HEK293 (cell line): ENCODE results near the gene EIF1.

Experiments used
- CTCF ChIA-PET: fragments of 350-600 bp; formaldehyde crosslinking; extraction: SDS; loops from one replicate; lab custom pipeline; 2021; ENCODE audit warnings: antibody characterized with exemption; lab: Yijun Ruan, JAX
- POLR2A ChIA-PET: fragments of 300-600 bp; formaldehyde crosslinking; extraction: SDS; loops from one replicate; lab custom pipeline; 2020; ENCODE audit warnings: antibody characterized with exemption, inconsistent platforms; lab: Yijun Ruan, JAX
- H3K27ac ChIP-seq: fragments of 200-500 bp; sonication (Bioruptor generic); 2 replicates; pipeline ENCODE4 v1.5.1; 2014; ENCODE audit warnings: low read depth, low read length, control low read depth, inconsistent platforms; ENCODE audit errors: extremely low read depth
- H3K36me3 ChIP-seq, 2 experiments: fragments of 200-500 bp in 1 of 2; sonication (Bioruptor generic) in 1 of 2; 1 replicate in 1 of 2; 2 replicates in 1 of 2; pipeline ENCODE4 v1.5.1; 2014 to 2017; ENCODE audit warnings: inconsistent platforms in 2 of 2, low read length in 2 of 2; ENCODE audit not compliant: control insufficient read depth in 2 of 2, insufficient read depth in 1 of 2
- H3K4me1 ChIP-seq: fragments of 200-500 bp; sonication (Bioruptor generic); 2 replicates; pipeline ENCODE4 v1.5.1; 2014; ENCODE audit warnings: mild to moderate bottlenecking, low read length, inconsistent platforms; ENCODE audit not compliant: control insufficient read depth, insufficient read depth
- H3K4me3 ChIP-seq: 2 replicates; pipeline ENCODE4 v1.5.1; 2011; ENCODE audit warnings: low read depth, mild to moderate bottlenecking, control low read depth, low read length, moderate library complexity
- H3K9me3 ChIP-seq: fragments of 200-500 bp; sonication (Bioruptor generic); 2 replicates; pipeline ENCODE4 v1.5.1; 2014; ENCODE audit warnings: low read depth, low read length, inconsistent platforms; ENCODE audit not compliant: control insufficient read depth, insufficient read depth
- EGR2 ChIP-seq: fragments of 450-650 bp; formaldehyde crosslinking; IDR thresholded peaks from 2 replicates; pipeline ENCODE4 v1.5.1; 2016; ENCODE audit warnings: low read depth, missing biosample characterization, missing genetic modification characterization
- IKZF3 ChIP-seq: fragments of 450-650 bp; IDR thresholded peaks from 2 replicates; pipeline ENCODE4 v1.5.0; 2018; ENCODE audit warnings: missing biosample characterization, mild to moderate bottlenecking, missing genetic modification characterization, moderate library complexity
- KLF1 ChIP-seq: fragments of 450-650 bp; formaldehyde crosslinking; IDR thresholded peaks from 2 replicates; pipeline ENCODE4 v1.5.1; 2016; ENCODE audit warnings: missing biosample characterization, missing genetic modification characterization
- MZF1 ChIP-seq: fragments of 450-650 bp; formaldehyde crosslinking; IDR thresholded peaks from 2 replicates; pipeline ENCODE4 v1.5.1; 2017; ENCODE audit warnings: missing biosample characterization, missing genetic modification characterization, borderline replicate concordance
- SALL2 ChIP-seq: fragments of 450-650 bp; formaldehyde crosslinking; IDR thresholded peaks from 2 replicates; pipeline ENCODE4 v1.5.0; 2017; ENCODE audit warnings: missing biosample characterization, mild to moderate bottlenecking, missing genetic modification characterization, borderline replicate concordance
- SCRT2 ChIP-seq: fragments of 450-650 bp; formaldehyde crosslinking; IDR thresholded peaks from 2 replicates; pipeline ENCODE4 v1.5.1; 2016; ENCODE audit warnings: missing biosample characterization, missing genetic modification characterization
- ZBTB7A ChIP-seq: fragments of 450-650 bp; formaldehyde crosslinking; IDR thresholded peaks from 2 replicates; pipeline ENCODE4 v1.5.1; 2016; ENCODE audit warnings: low read depth, missing biosample characterization, missing genetic modification characterization
- ZFHX2 ChIP-seq: fragments of 450-650 bp; formaldehyde crosslinking; conservative IDR thresholded peaks from 2 replicates; pipeline ENCODE4 v1.5.1; 2016; ENCODE audit warnings: missing biosample characterization, missing genetic modification characterization
- ZFP3 ChIP-seq: fragments of 450-650 bp; formaldehyde crosslinking; IDR thresholded peaks from 2 replicates; pipeline ENCODE4 v1.5.1; 2016; ENCODE audit warnings: low read depth, missing biosample characterization, missing genetic modification characterization
- ZFP37 ChIP-seq: fragments of 450-650 bp; formaldehyde crosslinking; IDR thresholded peaks from 2 replicates; pipeline ENCODE4 v1.5.1; 2016; ENCODE audit warnings: missing biosample characterization, missing genetic modification characterization
- ZIC2 ChIP-seq: fragments of 450-650 bp; formaldehyde crosslinking; IDR thresholded peaks from 2 replicates; pipeline ENCODE4 v1.5.1; 2016; ENCODE audit warnings: missing biosample characterization, missing genetic modification characterization
- ZNF112 ChIP-seq: fragments of 450-650 bp; formaldehyde crosslinking; IDR thresholded peaks from 2 replicates; pipeline ENCODE4 v1.5.0; 2017; ENCODE audit warnings: missing biosample characterization, missing genetic modification characterization
- ZNF133 ChIP-seq: fragments of 450-650 bp; formaldehyde crosslinking; IDR thresholded peaks from 2 replicates; pipeline ENCODE4 v1.5.1; 2016; ENCODE audit warnings: missing biosample characterization, missing genetic modification characterization
- ZNF146 ChIP-seq: fragments of 450-650 bp; formaldehyde crosslinking; IDR thresholded peaks from 2 replicates; pipeline ENCODE4 v1.5.1; 2016; ENCODE audit warnings: missing biosample characterization, missing genetic modification characterization
- ZNF211 ChIP-seq: fragments of 450-650 bp; formaldehyde crosslinking; IDR thresholded peaks from 2 replicates; pipeline ENCODE4 v1.5.1; 2016; ENCODE audit warnings: low read depth, missing biosample characterization, missing genetic modification characterization
- ZNF266 ChIP-seq: fragments of 450-650 bp; formaldehyde crosslinking; IDR thresholded peaks from 2 replicates; pipeline ENCODE4 v1.5.1; 2016; ENCODE audit warnings: missing biosample characterization, missing genetic modification characterization, low read depth
- ZNF311 ChIP-seq: fragments of 450-650 bp; formaldehyde crosslinking; IDR thresholded peaks from 2 replicates; pipeline ENCODE4 v1.5.1; 2017; ENCODE audit warnings: missing biosample characterization, missing genetic modification characterization, borderline replicate concordance
- ZNF544 ChIP-seq: fragments of 450-650 bp; formaldehyde crosslinking; IDR thresholded peaks from 2 replicates; pipeline ENCODE4 v1.5.0; 2017; ENCODE audit warnings: missing biosample characterization, missing genetic modification characterization
- ZNF677 ChIP-seq: fragments of 450-650 bp; IDR thresholded peaks from 2 replicates; pipeline ENCODE4 v1.5.0; 2018; ENCODE audit warnings: missing biosample characterization, mild to moderate bottlenecking, missing genetic modification characterization, moderate library complexity
- ZNF701 ChIP-seq: fragments of 450-650 bp; formaldehyde crosslinking; IDR thresholded peaks from 2 replicates; pipeline ENCODE4 v1.5.1; 2016; ENCODE audit warnings: missing biosample characterization, missing genetic modification characterization
- ZNF747 ChIP-seq: fragments of 450-650 bp; formaldehyde crosslinking; IDR thresholded peaks from 2 replicates; pipeline ENCODE4 v1.5.1; 2016; ENCODE audit warnings: missing biosample characterization, missing genetic modification characterization
- ZNF785 ChIP-seq: fragments of 450-650 bp; formaldehyde crosslinking; IDR thresholded peaks from 2 replicates; pipeline ENCODE4 v1.5.1; 2016; ENCODE audit warnings: missing biosample characterization, missing genetic modification characterization
- TF ChIP-seq, protein P1 (sequence below): fragments of 450-650 bp; formaldehyde crosslinking; IDR thresholded peaks from 2 replicates; pipeline ENCODE4 v1.5.1; 2017; ENCODE audit warnings: missing biosample characterization, missing genetic modification characterization
- TF ChIP-seq, protein P2 (sequence below): fragments of 450-650 bp; formaldehyde crosslinking; IDR thresholded peaks from 2 replicates; pipeline ENCODE4 v1.5.1; 2016; ENCODE audit warnings: missing biosample characterization, missing genetic modification characterization, low read depth
- TF ChIP-seq, protein P3 (sequence below): fragments of 450-650 bp; formaldehyde crosslinking; IDR thresholded peaks from 2 replicates; pipeline ENCODE4; 2016; ENCODE audit warnings: missing biosample characterization, missing genetic modification characterization
- TF ChIP-seq, protein P4 (sequence below): fragments of 450-650 bp; formaldehyde crosslinking; IDR thresholded peaks from 2 replicates; pipeline ENCODE4 v1.5.1; 2017; ENCODE audit warnings: missing biosample characterization, missing genetic modification characterization

EIF1 gene

DNA sequence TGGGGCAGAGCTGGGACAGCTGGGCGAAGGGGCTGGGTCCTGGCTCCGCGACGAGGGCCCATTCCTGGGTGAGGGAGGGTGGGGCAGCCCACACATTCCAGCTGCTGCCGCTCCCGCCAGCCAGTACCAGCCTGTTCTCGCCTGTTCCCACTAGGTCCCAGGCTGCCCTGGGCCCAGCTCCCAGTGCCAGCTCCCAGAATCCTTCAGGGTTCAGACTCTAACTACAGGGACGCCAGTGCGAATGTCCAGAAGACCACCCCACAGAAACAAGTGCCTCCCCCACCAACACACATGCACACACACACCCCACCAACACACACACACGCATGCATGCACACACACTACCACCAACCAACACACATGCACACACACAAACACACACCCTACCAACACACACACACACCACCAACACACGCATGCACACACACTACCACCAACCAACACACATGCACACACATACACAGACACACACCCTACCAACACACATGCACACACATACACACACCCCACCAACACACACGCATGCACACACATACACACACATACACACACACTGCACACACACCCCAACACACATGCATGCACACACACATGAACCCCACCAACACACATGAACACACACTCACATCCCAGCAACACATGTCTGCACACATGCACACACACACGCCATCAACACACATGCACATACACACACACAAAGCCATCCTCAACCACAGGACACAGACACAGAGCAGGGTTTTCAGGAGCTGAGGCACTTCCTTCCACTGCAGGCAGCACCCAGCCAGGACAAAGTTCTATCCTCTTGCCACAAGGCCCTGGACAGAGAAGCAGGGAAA, 36.8 kb upstream of the EIF1 start (continued):
- no peak for TF ChIP-seq IKZF3
- TF ChIP-seq ZNF677, result no peak
- no peak for TF ChIP-seq ZNF747 (tag by site-specific recombination)
- TF ChIP-seq, protein P1, sequence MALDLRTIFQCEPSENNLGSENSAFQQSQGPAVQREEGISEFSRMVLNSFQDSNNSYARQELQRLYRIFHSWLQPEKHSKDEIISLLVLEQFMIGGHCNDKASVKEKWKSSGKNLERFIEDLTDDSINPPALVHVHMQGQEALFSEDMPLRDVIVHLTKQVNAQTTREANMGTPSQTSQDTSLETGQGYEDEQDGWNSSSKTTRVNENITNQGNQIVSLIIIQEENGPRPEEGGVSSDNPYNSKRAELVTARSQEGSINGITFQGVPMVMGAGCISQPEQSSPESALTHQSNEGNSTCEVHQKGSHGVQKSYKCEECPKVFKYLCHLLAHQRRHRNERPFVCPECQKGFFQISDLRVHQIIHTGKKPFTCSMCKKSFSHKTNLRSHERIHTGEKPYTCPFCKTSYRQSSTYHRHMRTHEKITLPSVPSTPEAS, result peak; percentile 100
- no peak for TF ChIP-seq ZNF266 (tag by site-specific recombination)
- peak; percentile 75; the same call in 1 of the 2 replicates for TF ChIP-seq ZNF785 (tag by site-specific recombination)
- TF ChIP-seq KLF1 (tag by site-specific recombination), result peak; percentile 57
- peak; percentile 56; the same call in 1 of the 2 replicates for TF ChIP-seq ZNF112 (tag by site-specific recombination)
- no peak for TF ChIP-seq MZF1 (tag by site-specific recombination)
- TF ChIP-seq, protein P2, sequence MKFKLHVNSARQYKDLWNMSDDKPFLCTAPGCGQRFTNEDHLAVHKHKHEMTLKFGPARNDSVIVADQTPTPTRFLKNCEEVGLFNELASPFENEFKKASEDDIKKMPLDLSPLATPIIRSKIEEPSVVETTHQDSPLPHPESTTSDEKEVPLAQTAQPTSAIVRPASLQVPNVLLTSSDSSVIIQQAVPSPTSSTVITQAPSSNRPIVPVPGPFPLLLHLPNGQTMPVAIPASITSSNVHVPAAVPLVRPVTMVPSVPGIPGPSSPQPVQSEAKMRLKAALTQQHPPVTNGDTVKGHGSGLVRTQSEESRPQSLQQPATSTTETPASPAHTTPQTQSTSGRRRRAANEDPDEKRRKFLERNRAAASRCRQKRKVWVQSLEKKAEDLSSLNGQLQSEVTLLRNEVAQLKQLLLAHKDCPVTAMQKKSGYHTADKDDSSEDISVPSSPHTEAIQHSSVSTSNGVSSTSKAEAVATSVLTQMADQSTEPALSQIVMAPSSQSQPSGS (tag by site-specific recombination), result no peak
- TF ChIP-seq ZNF311 (tag by site-specific recombination), result peak; percentile 98
- TF ChIP-seq ZNF544 (tag by site-specific recombination), result peak; percentile 63
- TF ChIP-seq, protein P3, sequence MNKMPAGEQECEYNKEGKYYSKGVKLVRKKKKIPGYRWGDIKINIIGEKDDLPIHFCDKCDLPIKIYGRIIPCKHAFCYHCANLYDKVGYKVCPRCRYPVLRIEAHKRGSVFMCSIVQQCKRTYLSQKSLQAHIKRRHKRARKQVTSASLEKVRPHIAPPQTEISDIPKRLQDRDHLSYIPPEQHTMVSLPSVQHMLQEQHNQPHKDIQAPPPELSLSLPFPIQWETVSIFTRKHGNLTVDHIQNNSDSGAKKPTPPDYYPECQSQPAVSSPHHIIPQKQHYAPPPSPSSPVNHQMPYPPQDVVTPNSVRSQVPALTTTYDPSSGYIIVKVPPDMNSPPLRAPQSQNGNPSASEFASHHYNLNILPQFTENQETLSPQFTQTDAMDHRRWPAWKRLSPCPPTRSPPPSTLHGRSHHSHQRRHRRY (tag by site-specific recombination), result peak; percentile 27; the same call in 1 of the 2 replicates
- no peak for TF ChIP-seq SCRT2 (tag by site-specific recombination)
- peak; percentile 72 for TF ChIP-seq SALL2 (tag by site-specific recombination)
- TF ChIP-seq ZBTB7A, result peak; percentile 78; the same call in 1 of the 2 replicates
- TF ChIP-seq, protein P4, sequence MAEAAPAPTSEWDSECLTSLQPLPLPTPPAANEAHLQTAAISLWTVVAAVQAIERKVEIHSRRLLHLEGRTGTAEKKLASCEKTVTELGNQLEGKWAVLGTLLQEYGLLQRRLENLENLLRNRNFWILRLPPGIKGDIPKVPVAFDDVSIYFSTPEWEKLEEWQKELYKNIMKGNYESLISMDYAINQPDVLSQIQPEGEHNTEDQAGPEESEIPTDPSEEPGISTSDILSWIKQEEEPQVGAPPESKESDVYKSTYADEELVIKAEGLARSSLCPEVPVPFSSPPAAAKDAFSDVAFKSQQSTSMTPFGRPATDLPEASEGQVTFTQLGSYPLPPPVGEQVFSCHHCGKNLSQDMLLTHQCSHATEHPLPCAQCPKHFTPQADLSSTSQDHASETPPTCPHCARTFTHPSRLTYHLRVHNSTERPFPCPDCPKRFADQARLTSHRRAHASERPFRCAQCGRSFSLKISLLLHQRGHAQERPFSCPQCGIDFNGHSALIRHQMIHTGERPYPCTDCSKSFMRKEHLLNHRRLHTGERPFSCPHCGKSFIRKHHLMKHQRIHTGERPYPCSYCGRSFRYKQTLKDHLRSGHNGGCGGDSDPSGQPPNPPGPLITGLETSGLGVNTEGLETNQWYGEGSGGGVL (tag by site-specific recombination), result peak; percentile 33; the same call in 1 of the 2 replicates
- no peak for TF ChIP-seq ZNF701 (tag by site-specific recombination)
- no peak for TF ChIP-seq ZNF211 (tag by site-specific recombination)
- peak; percentile 42; the same call in 1 of the 2 replicates for TF ChIP-seq ZNF133

DNA sequence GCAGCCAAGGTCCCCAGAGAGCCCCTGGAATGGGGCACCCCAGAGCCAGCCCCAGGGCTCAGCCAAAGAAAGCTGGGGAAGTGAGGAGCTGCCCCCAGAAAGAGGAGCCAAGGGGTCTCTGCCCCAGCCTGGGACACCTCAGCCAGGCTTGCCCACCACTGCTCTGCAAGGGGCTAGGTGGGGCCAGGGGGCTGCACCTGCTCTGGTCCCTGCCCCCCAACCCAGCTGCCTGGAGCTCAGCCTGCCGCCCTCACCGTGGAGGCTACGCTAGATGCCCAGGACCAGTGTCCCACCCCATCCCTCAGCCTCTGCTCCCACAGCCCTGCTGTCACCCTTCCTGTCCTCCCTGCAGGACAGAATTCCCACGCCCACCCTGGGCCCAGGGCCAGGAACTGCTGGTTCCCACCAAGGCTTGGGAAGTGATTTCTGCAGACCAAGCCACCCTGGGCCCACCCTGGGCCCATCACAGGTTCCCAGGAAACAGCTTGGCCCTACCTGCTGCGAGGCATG, 36.2 kb upstream of the EIF1 start:
- ChIA-PET CTCF (interaction anchor here (0.5 to 15.7 kb wide), 5 partner anchors 13 to 1236 kb away, joined by 3 to 567 read pairs (median 3); no protein-coding TSS in a partner anchor), POLR2A (interaction anchor here (1.6 kb wide), 1 partner anchor 36 kb away, joined by 9 read pairs; the partner anchor contains the start of gene EIF1)
- no peak overlapping the region for H3K27ac ChIP-seq
- no peak overlapping the region for H3K4me3 ChIP-seq
- no peaks in the 10 kb centered on the region for H3K9me3 ChIP-seq
- no peaks in the 10 kb centered on the region for H3K36me3 ChIP-seq
- no peaks in the 10 kb centered on the region; the same call in 1 of the 2 replicates for H3K4me1 ChIP-seq
- TF ChIP-seq ZIC2 (tag by site-specific recombination) (0 out of 2 replicates have a peak, but pooled peaks have one; percentile 7), ZNF146 (tag by site-specific recombination) (no peak), ZFP37 (no peak), EGR2 (peak; percentile 69; the same call in 1 of the 2 replicates), ZFHX2 (tag by site-specific recombination) (peak; percentile 61), KLF1 (tag by site-specific recombination) (peak; percentile 33; the same call in 1 of the 2 replicates), ZFP3 (tag by site-specific recombination) (no peak)
